CD4-positive, alpha-beta memory T cell (primary cell): ENCODE measurements around the gene DSE. TPM values are rescaled to one million over a fixed set of nuclear protein-coding genes. Genes with fewer than 3 reads are reported as not detected.

Experiments used
- CTCF ChIA-PET: fragments of 350-600 bp; sonication (Branson Sonifier 250); formaldehyde crosslinking; loops from one replicate; lab custom pipeline; 2021; ENCODE audit warnings: inconsistent platforms; ENCODE audit not compliant: partially characterized antibody; lab: Charles Lee
- POLR2A ChIA-PET: fragments of 350-600 bp; sonication (Branson Sonifier 250); formaldehyde crosslinking; loops from one replicate; lab custom pipeline; 2021; ENCODE audit not compliant: partially characterized antibody; lab: Charles Lee
- DNase-seq, 5 donors: peaks; one replicate each; pipeline versions ENCODE4 v3.0.0 to v3.0.0-alpha.2; 2020 to 2022; ENCODE audit warnings: mixed read lengths in 1 of 5
- H3K27ac ChIP-seq: one replicate; pipeline ENCODE4 v1.7.0; 2013; ENCODE audit warnings: low read depth, low read length
- H3K27me3 ChIP-seq: 2 replicates; pipeline ENCODE4 v1.7.0; 2013; ENCODE audit warnings: mild to moderate bottlenecking, low read length, moderate library complexity; ENCODE audit not compliant: insufficient read depth
- H3K36me3 ChIP-seq: 2 replicates; pipeline ENCODE4 v1.7.0; 2013; ENCODE audit warnings: mild to moderate bottlenecking, low read length, moderate library complexity; ENCODE audit not compliant: insufficient read depth
- H3K4me1 ChIP-seq: 2 replicates; pipeline ENCODE4 v1.7.0; 2013; ENCODE audit warnings: mild to moderate bottlenecking, low read length, moderate library complexity; ENCODE audit not compliant: insufficient read depth
- H3K4me3 ChIP-seq, 2 donors: one replicate each; pipeline ENCODE4 v1.7.0; 2013; ENCODE audit warnings: low read length in 2 of 2, mild to moderate bottlenecking in 1 of 2
- H3K9me3 ChIP-seq, 2 donors: one replicate each; pipeline ENCODE4 v1.7.0; 2013; ENCODE audit warnings: low read length in 2 of 2, control low read depth in 1 of 2; ENCODE audit not compliant: control insufficient read depth in 1 of 2
- H3K27ac Mint-ChIP-seq, 7 donors: one replicate each; pipeline ENCODE4 v1.8.0; 2020 to 2021; ENCODE audit warnings: mixed read lengths in 7 of 7, mild to moderate bottlenecking in 6 of 7, inconsistent platforms in 3 of 7, moderate library complexity in 3 of 7
- H3K27me3 Mint-ChIP-seq, 2 donors: one replicate each; pipeline ENCODE4 v1.8.0; 2020 to 2021; ENCODE audit warnings: mixed read lengths in 2 of 2
- H3K36me3 Mint-ChIP-seq, 2 donors: one replicate each; pipeline ENCODE4 v1.8.0; 2020 to 2021; ENCODE audit warnings: mixed read lengths in 2 of 2, inconsistent platforms in 1 of 2, mild to moderate bottlenecking in 1 of 2
- H3K4me1 Mint-ChIP-seq, 4 donors: one replicate each; pipeline ENCODE4 v1.8.0; 2020 to 2021; ENCODE audit warnings: mixed read lengths in 4 of 4, mild to moderate bottlenecking in 1 of 4
- H3K4me3 Mint-ChIP-seq, 8 donors: one replicate each; pipeline ENCODE4 v1.8.0; 2020 to 2021; ENCODE audit warnings: mixed read lengths in 8 of 8, mild to moderate bottlenecking in 7 of 8, moderate library complexity in 6 of 8, inconsistent platforms in 3 of 8
- H3K9me3 Mint-ChIP-seq, 8 donors: one replicate each; pipeline ENCODE4 v1.8.0; 2020 to 2021; ENCODE audit warnings: mixed read lengths in 8 of 8, mild to moderate bottlenecking in 5 of 8, inconsistent platforms in 3 of 8, moderate library complexity in 1 of 8
- intact Hi-C: fragments of 100-400 bp; cut with micrococcal nuclease; formaldehyde crosslinking; loops from one replicate; pipeline ENCODE4 v1.15.1; 2023
- polyA plus RNA-seq, 2 donors: library from polyadenylated mRNA; unstranded; fragments of 300-500 nt; fragmentation: Illumina TruSeq; gene quantifications; one replicate each; pipeline ENCODE4 v1.2.3, GENCODE V29; 2021
- total RNA-seq, 2 experiments: library from RNA; stranded (reverse); gene quantifications; one replicate each; pipeline ENCODE4 v1.2.3, GENCODE V29; 2021

DSE gene
- total and polyA plus RNA-seq, 4 experiments from 2014 or later: 1.9 to 9.0 (median 5.8) TPM

GRCh38 chr6:116456927-116457326, 86.2 kb downstream of the DSE start:
- H3K27ac Mint-ChIP-seq: peak overlapping the region in 1 of 7 donors; percentile 71
- H3K27me3 Mint-ChIP-seq: peaks cover 4 to 14% of the 10 kb centered on the region in 2 donors
- intact Hi-C loops: no loop called here
- peaks cover 5 to 17% (median 11%) of the 10 kb centered on the region in 4 donors for H3K4me1 Mint-ChIP-seq
- H3K36me3 Mint-ChIP-seq: no peaks in the 10 kb centered on the region
- H3K4me3 Mint-ChIP-seq: no peak overlapping the region
- no peak overlapping the region for H3K4me3 ChIP-seq
- H3K27me3 ChIP-seq: no peaks in the 10 kb centered on the region
- peaks cover 0 to 3% (median 0%) of the 10 kb centered on the region in 8 donors for H3K9me3 Mint-ChIP-seq
- no peak for DNase-seq
- no peaks in the 10 kb centered on the region for H3K36me3 ChIP-seq
- peaks cover 8% of the 10 kb centered on the region for H3K4me1 ChIP-seq
- H3K27ac ChIP-seq: no peak overlapping the region
- no peaks in the 10 kb centered on the region for H3K9me3 ChIP-seq
- ChIA-PET CTCF (no interaction called here), POLR2A (no interaction called here)

GRCh38 chr6:116458264-116458663, 87.5 kb downstream of the DSE start:
- Mint-ChIP-seq H3K27me3 (peaks cover 8 to 16% of the 10 kb centered on the region in 2 donors), H3K4me3 (no peak overlapping the region), H3K4me1 (peaks cover 7 to 26% (median 18%) of the 10 kb centered on the region in 4 donors), H3K27ac (no peak overlapping the region), H3K9me3 (peaks cover 0 to 3% (median 0%) of the 10 kb centered on the region in 8 donors), H3K36me3 (no peaks in the 10 kb centered on the region)
- POLR2A ChIA-PET: no interaction called here
- Histone ChIP-seq H3K4me3 (no peak overlapping the region), H3K27ac (no peak overlapping the region), H3K27me3 (no peaks in the 10 kb centered on the region), H3K36me3 (no peaks in the 10 kb centered on the region), H3K4me1 (peaks cover 12% of the 10 kb centered on the region), H3K9me3 (no peaks in the 10 kb centered on the region)
- CTCF ChIA-PET: no interaction called here
- no peak for DNase-seq
- intact Hi-C loops: no loop called here

GRCh38 chr6:116459927-116460326, 89.2 kb downstream of the DSE start:
- ChIA-PET POLR2A (no interaction called here), CTCF (no interaction called here)
- Mint-ChIP-seq H3K4me3 (peak overlapping the region in 2 of 8 donors; percentile 26 to 33), H3K36me3 (no peaks in the 10 kb centered on the region), H3K4me1 (peaks cover 9 to 32% (median 26%) of the 10 kb centered on the region in 4 donors), H3K27me3 (peaks cover 10 to 17% of the 10 kb centered on the region in 2 donors), H3K27ac (no peak overlapping the region), H3K9me3 (peaks cover 0 to 3% (median 0%) of the 10 kb centered on the region in 8 donors)
- no peaks in the 10 kb centered on the region for H3K9me3 ChIP-seq
- intact Hi-C loops: no loop called here
- no peaks in the 10 kb centered on the region for H3K36me3 ChIP-seq
- peaks cover 12% of the 10 kb centered on the region for H3K4me1 ChIP-seq
- H3K27me3 ChIP-seq: no peaks in the 10 kb centered on the region
- H3K27ac ChIP-seq: no peak overlapping the region
- no peak for DNase-seq
- H3K4me3 ChIP-seq: no peak overlapping the region

GRCh38 chr6:116461331-116461931, 90.7 kb downstream of the DSE start, which contains the start of gene CALHM6:
CALHM6 (plus strand) TSS chr6:116461375; CDS start chr6:116461930, 555 bp downstream.
- no peak for DNase-seq
- H3K4me3 ChIP-seq: peak within 1 kb of the TSS; percentile 26 to 54
- H3K4me3 Mint-ChIP-seq: peak within 1 kb of the TSS; percentile 72 to 87 (median 80)
- H3K27ac Mint-ChIP-seq: peak within 1 kb of the TSS in 6 of 7 donors; percentile 14 to 87 (median 72)
- no peak within 1 kb of the TSS for H3K27ac ChIP-seq
- H3K27me3 Mint-ChIP-seq: peaks cover 10 to 17% of the 10 kb centered on the region in 2 donors
- H3K9me3 ChIP-seq: no peaks in the 10 kb centered on the region
- CTCF ChIA-PET: interaction anchor here (1.0 kb wide), 1 partner anchor 174 kb away, joined by 4 read pairs; no protein-coding TSS in a partner anchor
- H3K36me3 ChIP-seq: no peaks in the 10 kb centered on the region
- intact Hi-C loops: no loop called here
- no peaks in the 10 kb centered on the region for H3K27me3 ChIP-seq
- peaks cover 9 to 32% (median 28%) of the 10 kb centered on the region in 4 donors for H3K4me1 Mint-ChIP-seq
- H3K36me3 Mint-ChIP-seq: no peaks in the 10 kb centered on the region
- POLR2A ChIA-PET: no interaction called here
- peaks cover 12% of the 10 kb centered on the region for H3K4me1 ChIP-seq
- peaks cover 0 to 3% (median 0%) of the 10 kb centered on the region in 8 donors for H3K9me3 Mint-ChIP-seq

- Mint-ChIP-seq H3K27me3 (peaks cover 10 to 17% of the 10 kb centered on the region in 2 donors), H3K36me3 (no peaks in the 10 kb centered on the region), H3K4me1 (peaks cover 12 to 37% (median 34%) of the 10 kb centered on the region in 4 donors), H3K9me3 (peaks cover 0 to 3% (median 0%) of the 10 kb centered on the region in 8 donors), H3K27ac (peak overlapping the region in 6 of 7 donors; percentile 14 to 87 (median 68)), H3K4me3 (peak overlapping the region; percentile 72 to 87 (median 82))
- intact Hi-C loops: no loop called here
- Histone ChIP-seq H3K36me3 (no peaks in the 10 kb centered on the region), H3K4me3 (peak overlapping the region; percentile 26 to 54), H3K27me3 (no peaks in the 10 kb centered on the region), H3K9me3 (no peaks in the 10 kb centered on the region), H3K4me1 (peaks cover 14% of the 10 kb centered on the region), H3K27ac (no peak overlapping the region)
- ChIA-PET POLR2A (no interaction called here), CTCF (no interaction called here)
- DNase-seq: peak; percentile 46 to 68 (median 60)
Observed at GRCh38 chr6:116461932-116462885, 91.5 kb downstream of the DSE start.

- peaks cover 0 to 3% (median 0%) of the 10 kb centered on the region in 8 donors for H3K9me3 Mint-ChIP-seq
- H3K4me3 Mint-ChIP-seq: peak overlapping the region in 6 of 8 donors; percentile 7 to 82 (median 77)
- no peak for DNase-seq
- no peaks in the 10 kb centered on the region for H3K36me3 Mint-ChIP-seq
- Histone ChIP-seq H3K36me3 (no peaks in the 10 kb centered on the region), H3K27me3 (no peaks in the 10 kb centered on the region), H3K27ac (no peak overlapping the region), H3K4me1 (peaks cover 20% of the 10 kb centered on the region), H3K4me3 (no peak overlapping the region), H3K9me3 (no peaks in the 10 kb centered on the region)
- intact Hi-C loops: no loop called here
- peaks cover 8 to 17% of the 10 kb centered on the region in 2 donors for H3K27me3 Mint-ChIP-seq
- POLR2A ChIA-PET: no interaction called here
- peaks cover 14 to 40% (median 38%) of the 10 kb centered on the region in 4 donors for H3K4me1 Mint-ChIP-seq
- CTCF ChIA-PET: no interaction called here
- H3K27ac Mint-ChIP-seq: no peak overlapping the region
Observed at GRCh38 chr6:116463301-116463700, 92.6 kb downstream of the DSE start.

GRCh38 chr6:116465246-116465645, 94.5 kb downstream of the DSE start:
- no peak overlapping the region for H3K27ac ChIP-seq
- no peak for DNase-seq
- Mint-ChIP-seq H3K27ac (peak overlapping the region in 4 of 7 donors; percentile 37 to 77 (median 52)), H3K4me3 (peak overlapping the region in 1 of 8 donors; percentile 35), H3K9me3 (no peaks in the 10 kb centered on the region), H3K36me3 (no peaks in the 10 kb centered on the region), H3K4me1 (peaks cover 14 to 40% (median 35%) of the 10 kb centered on the region in 4 donors), H3K27me3 (peaks cover 10 to 12% of the 10 kb centered on the region in 2 donors)
- no peaks in the 10 kb centered on the region for H3K9me3 ChIP-seq
- H3K4me1 ChIP-seq: peaks cover 20% of the 10 kb centered on the region
- CTCF ChIA-PET: no interaction called here
- no peaks in the 10 kb centered on the region for H3K27me3 ChIP-seq
- no peak overlapping the region for H3K4me3 ChIP-seq
- intact Hi-C loops: no loop called here
- POLR2A ChIA-PET: no interaction called here
- no peaks in the 10 kb centered on the region for H3K36me3 ChIP-seq
